Mammary epithelial cell (primary cell): Measurements from ENCODE around the gene RALGDS.

Experiments
- CTCF ChIP-seq, 2 donors: IDR thresholded peaks in 1 of 2; conservative IDR thresholded peaks in 1 of 2; 2 replicates each; pipeline ENCODE4 v1.5.1; 2011 to 2012; ENCODE audit warnings: inconsistent platforms in 2 of 2, low read length in 2 of 2, mild to moderate bottlenecking in 2 of 2, control low read depth in 1 of 2, low read depth in 1 of 2; ENCODE audit not compliant: insufficient read depth in 1 of 2; ENCODE audit errors: extremely low read depth in 1 of 2
- EZH2 ChIP-seq: IDR thresholded peaks from 2 replicates; pipeline ENCODE4 v1.6.1; 2012; ENCODE audit warnings: low read length, inconsistent platforms, borderline replicate concordance

GRCh38 chr9:133154097-133154989 lies 33.3 kb upstream of the RALGDS start:
- TF ChIP-seq CTCF (conservative IDR thresholded peaks at IDR 0.05 in 1 of 2, IDR thresholded peaks at IDR 0.05 in 1 of 2; ENCODE audit: extremely low read depth in 1 of 2, insufficient read depth in 1 of 2, low read depth in 1 of 2, low read length in 2 of 2): no peak
- no peak for TF ChIP-seq EZH2
